Measurements from ENCODE around the gene SLC8A3. TPM values are rescaled to one million over a fixed set of nuclear protein-coding genes. Genes with fewer than 3 reads are reported as not detected.

Gene SLC8A3
- total and polyA plus RNA-seq, 9 of the 15 experiments (the other 6 are each of a cell fraction or from before 2014, with no cell fraction given), result not detected

GRCh38 chr14:70180718-70181117, 8.0 kb downstream of the SLC8A3 start (continued):
- TF ChIP-seq REST (IDR thresholded peaks at IDR 0.05; ENCODE audit: borderline replicate concordance), result no peak
- no peak for TF ChIP-seq REST (CRISPR knock-in tag; IDR thresholded peaks at IDR 0.05; ENCODE audit: low read depth)
